Stimulated activated naive B cell treated with anti-CD40 and anti-IgM and Interleukin-4, amounts not matched to agents 10 μg/mL and 1 μg/mL and 100 μg/mL, for 72 hours (primary cell): ENCODE data around the gene MYO18B.

Experiments used
- ATAC-seq, 2 donors: fragments of 150-1000 bp; cut with Tn5 transposase; replicated peaks; 2 replicates each; pipeline ENCODE4 v1.10.0; 2021; ENCODE audit warnings: moderate library complexity in 1 of 2
- DNase-seq: peaks from one replicate; pipeline ENCODE4 v3.0.0; 2021
- H3K27ac Mint-ChIP-seq: one replicate; pipeline ENCODE4 v1.8.0; 2022; ENCODE audit warnings: mild to moderate bottlenecking, mixed read lengths
- H3K27me3 Mint-ChIP-seq, 2 donors: one replicate each; pipeline ENCODE4 v1.8.0; 2022; ENCODE audit warnings: mixed read lengths in 2 of 2
- H3K36me3 Mint-ChIP-seq, 2 donors: one replicate each; pipeline ENCODE4 v1.8.0; 2022; ENCODE audit warnings: mixed read lengths in 2 of 2, mild to moderate bottlenecking in 1 of 2
- H3K4me1 Mint-ChIP-seq, 2 donors: one replicate each; pipeline ENCODE4 v1.8.0; 2022; ENCODE audit warnings: mixed read lengths in 2 of 2, mild to moderate bottlenecking in 1 of 2
- H3K4me3 Mint-ChIP-seq, 2 donors: one replicate each; pipeline ENCODE4 v1.8.0; 2022; ENCODE audit warnings: mild to moderate bottlenecking in 2 of 2, mixed read lengths in 2 of 2, moderate library complexity in 1 of 2
- H3K9me3 Mint-ChIP-seq, 2 donors: one replicate each; pipeline ENCODE4 v1.8.0; 2022; ENCODE audit warnings: mixed read lengths in 2 of 2, mild to moderate bottlenecking in 1 of 2

The MYO18B gene

DNA sequence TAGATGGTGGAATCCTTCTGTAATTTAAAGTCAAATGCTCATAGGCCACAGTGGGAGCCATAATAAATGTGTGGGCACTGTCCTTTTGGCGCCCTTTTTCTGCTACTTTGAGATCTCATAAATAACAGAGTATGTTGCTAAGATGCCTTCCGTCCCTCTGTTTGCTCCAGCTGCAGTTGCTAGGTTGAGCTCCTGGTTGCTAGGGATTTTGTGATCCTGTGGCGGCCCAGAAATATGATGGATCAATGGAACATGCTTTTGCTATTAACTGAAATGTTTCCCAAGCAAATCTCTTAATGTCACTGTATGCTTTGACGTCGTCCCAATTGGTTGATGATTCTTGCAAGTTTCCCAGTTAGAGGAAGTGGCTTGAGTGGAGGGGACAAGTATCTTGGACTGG lies 53.5 kb downstream of the MYO18B start:
- Mint-ChIP-seq H3K36me3 (no peaks in the 10 kb centered on the region), H3K4me1 (no peaks in the 10 kb centered on the region), H3K27me3 (peaks cover 13 to 19% of the 10 kb centered on the region in 2 donors), H3K27ac (no peak overlapping the region), H3K4me3 (no peak overlapping the region), H3K9me3 (no peaks in the 10 kb centered on the region)
- ATAC-seq (no peak), DNase-seq (no peak)

DNA sequence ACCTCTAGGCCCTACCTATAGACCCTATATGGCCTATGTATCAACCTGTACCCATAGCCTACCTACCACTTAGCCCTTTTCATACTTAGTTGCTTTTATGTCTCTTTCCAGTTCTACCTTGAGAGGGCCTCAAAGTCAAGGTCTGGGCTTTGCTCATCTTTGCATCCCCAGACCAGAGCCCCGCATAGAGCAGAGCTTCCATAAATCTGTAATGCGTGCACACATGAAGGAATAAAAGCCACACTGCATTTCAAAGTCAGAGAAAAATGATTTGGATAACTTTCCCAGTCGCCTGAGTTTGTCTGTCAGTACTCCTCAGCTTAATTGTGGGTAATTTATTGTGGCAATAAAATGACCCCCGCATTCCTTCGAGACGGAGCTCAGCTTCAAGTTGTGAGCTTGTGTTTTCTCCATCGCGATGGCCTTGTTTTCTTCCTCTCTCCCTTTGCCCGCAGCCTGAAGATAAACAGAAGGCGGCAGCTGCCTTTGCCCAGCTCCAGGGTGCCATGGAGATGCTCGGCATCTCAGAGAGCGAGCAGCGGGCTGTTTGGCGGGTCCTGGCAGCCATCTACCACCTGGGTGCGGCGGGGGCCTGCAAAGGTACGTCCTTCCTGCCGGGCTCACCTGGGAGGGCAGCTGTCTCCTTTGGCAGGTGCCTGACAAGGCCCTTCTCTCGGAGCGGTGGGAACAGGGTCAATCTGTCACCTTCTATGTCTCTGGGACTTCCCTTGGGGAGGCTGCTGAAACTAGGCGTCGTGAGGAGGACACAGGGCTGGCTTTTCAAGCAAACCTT lies 55.7 kb downstream of the MYO18B start:
- Mint-ChIP-seq H3K27me3 (peaks cover 13 to 21% of the 10 kb centered on the region in 2 donors), H3K9me3 (no peaks in the 10 kb centered on the region), H3K36me3 (no peaks in the 10 kb centered on the region), H3K27ac (no peak overlapping the region), H3K4me3 (no peak overlapping the region), H3K4me1 (no peaks in the 10 kb centered on the region)
- DNase-seq (no peak), ATAC-seq (no peak)

DNA sequence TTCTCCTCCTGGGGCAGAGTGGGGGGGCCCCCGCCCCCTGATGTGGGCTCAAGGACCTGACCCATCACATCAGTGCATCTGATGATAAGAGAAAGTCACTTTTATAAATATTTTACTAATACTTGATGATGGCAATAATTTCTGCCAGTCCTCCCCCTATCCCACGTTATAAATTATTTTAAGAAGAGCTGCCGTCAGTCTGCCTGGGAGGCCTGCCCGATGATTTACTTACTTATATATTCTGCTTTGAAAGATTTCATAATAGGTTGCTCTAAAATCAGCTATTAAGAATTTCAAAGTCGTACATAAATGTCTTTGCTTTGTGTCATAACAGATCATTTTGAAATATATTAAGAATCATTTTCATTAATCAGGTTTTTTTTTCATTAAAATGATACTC lies 58.8 kb downstream of the MYO18B start:
- Mint-ChIP-seq H3K9me3 (no peaks in the 10 kb centered on the region), H3K36me3 (no peaks in the 10 kb centered on the region), H3K27ac (no peak overlapping the region), H3K27me3 (peaks cover 15 to 21% of the 10 kb centered on the region in 2 donors), H3K4me1 (no peaks in the 10 kb centered on the region), H3K4me3 (no peak overlapping the region)
- ATAC-seq (no peak), DNase-seq (no peak)

GRCh38 chr22:25802018-25802417 lies 60.0 kb downstream of the MYO18B start:
- ATAC-seq (no peak), DNase-seq (no peak)
- Mint-ChIP-seq H3K27ac (no peak overlapping the region), H3K36me3 (no peaks in the 10 kb centered on the region), H3K4me3 (no peak overlapping the region), H3K4me1 (no peaks in the 10 kb centered on the region), H3K9me3 (no peaks in the 10 kb centered on the region), H3K27me3 (peaks cover 16 to 21% of the 10 kb centered on the region in 2 donors)

DNA sequence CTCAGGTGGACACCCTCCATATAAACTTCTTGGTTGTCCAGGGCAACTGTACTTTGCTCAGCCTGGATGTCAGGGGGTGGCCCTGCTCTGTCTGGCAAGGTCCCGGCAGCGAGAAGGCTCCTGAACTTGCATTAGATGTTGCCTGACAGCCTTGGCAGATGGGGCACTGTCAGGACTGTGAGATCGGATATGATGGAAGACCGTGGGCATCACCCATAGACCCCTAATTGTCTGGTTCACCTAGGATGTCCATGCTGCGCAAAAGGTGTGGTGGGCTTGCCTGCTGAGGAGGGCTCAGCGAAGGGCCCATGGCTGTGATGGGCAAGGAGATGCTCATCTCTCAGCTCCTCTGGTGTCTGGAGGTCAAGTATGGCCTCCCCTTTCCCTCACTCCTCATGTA lies 62.7 kb downstream of the MYO18B start:
- Mint-ChIP-seq H3K27ac (no peak overlapping the region), H3K4me3 (no peak overlapping the region), H3K9me3 (peaks cover 0 to 2% of the 10 kb centered on the region in 2 donors), H3K27me3 (peaks cover 9 to 21% of the 10 kb centered on the region in 2 donors), H3K4me1 (no peaks in the 10 kb centered on the region), H3K36me3 (no peaks in the 10 kb centered on the region)
- ATAC-seq (no peak), DNase-seq (no peak)

DNA sequence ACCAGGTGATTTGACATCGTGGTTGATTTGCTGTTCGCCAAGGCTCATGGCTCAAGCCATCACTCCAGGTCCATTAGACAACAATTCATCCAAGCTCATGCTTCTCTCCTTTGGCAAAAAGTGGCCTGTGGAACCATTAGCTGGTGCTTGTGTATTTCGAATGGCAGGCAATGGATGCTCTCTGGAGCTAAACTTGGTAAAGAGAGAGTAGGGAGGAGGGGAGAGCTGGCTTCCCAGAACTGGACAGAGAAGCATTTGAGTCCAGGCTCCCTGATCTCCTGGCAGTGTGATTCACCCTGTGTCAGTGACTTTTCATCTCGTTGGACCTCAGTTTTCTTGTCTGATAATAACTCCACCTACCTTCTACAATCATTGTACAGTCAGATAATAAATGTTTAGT lies 64.6 kb downstream of the MYO18B start:
- peaks cover 0 to 2% of the 10 kb centered on the region in 2 donors for H3K9me3 Mint-ChIP-seq
- H3K27ac Mint-ChIP-seq: no peak overlapping the region

GRCh38 chr22:25814685-25815084 lies 72.7 kb downstream of the MYO18B start:
- Mint-ChIP-seq H3K4me3 (no peak overlapping the region), H3K27ac (no peak overlapping the region), H3K36me3 (no peaks in the 10 kb centered on the region), H3K9me3 (peaks cover 0 to under 1% of the 10 kb centered on the region in 2 donors), H3K4me1 (no peaks in the 10 kb centered on the region), H3K27me3 (peaks cover 35 to 42% of the 10 kb centered on the region in 2 donors)
- no peak for DNase-seq
- no peak for ATAC-seq

More for the DNA sequence above, 64.6 kb downstream of the MYO18B start:
- ATAC-seq (no peak), DNase-seq (no peak)
- no peaks in the 10 kb centered on the region for H3K36me3 Mint-ChIP-seq
- no peak overlapping the region for H3K4me3 Mint-ChIP-seq
- no peaks in the 10 kb centered on the region for H3K4me1 Mint-ChIP-seq
- peaks cover 0 to 14% of the 10 kb centered on the region in 2 donors for H3K27me3 Mint-ChIP-seq

DNA sequence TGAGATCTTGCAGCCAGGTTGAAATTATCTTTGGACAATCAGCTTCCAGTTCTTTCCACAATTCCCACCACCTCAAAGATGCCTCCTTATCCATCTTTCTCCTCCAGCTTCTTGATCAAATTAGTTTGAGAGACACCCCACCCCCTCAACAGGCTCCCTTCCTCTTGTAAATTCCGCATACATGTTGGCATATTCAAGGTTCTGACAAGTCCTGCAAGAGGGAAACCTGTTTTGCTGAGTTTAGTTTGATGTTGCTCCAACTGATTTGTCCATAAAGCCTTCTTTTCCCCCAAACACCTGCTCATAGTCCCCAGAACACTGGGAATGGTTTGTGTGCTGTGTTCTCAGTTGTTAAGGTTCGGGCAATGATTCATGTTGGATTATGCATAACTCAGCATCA lies 73.6 kb downstream of the MYO18B start:
- Mint-ChIP-seq H3K4me3 (no peak overlapping the region), H3K27me3 (peaks cover 40 to 46% of the 10 kb centered on the region in 2 donors), H3K9me3 (peaks cover 2 to 4% of the 10 kb centered on the region in 2 donors), H3K27ac (no peak overlapping the region), H3K36me3 (peaks cover 0 to 4% of the 10 kb centered on the region in 2 donors), H3K4me1 (no peaks in the 10 kb centered on the region)
- DNase-seq (no peak), ATAC-seq (no peak)

DNA sequence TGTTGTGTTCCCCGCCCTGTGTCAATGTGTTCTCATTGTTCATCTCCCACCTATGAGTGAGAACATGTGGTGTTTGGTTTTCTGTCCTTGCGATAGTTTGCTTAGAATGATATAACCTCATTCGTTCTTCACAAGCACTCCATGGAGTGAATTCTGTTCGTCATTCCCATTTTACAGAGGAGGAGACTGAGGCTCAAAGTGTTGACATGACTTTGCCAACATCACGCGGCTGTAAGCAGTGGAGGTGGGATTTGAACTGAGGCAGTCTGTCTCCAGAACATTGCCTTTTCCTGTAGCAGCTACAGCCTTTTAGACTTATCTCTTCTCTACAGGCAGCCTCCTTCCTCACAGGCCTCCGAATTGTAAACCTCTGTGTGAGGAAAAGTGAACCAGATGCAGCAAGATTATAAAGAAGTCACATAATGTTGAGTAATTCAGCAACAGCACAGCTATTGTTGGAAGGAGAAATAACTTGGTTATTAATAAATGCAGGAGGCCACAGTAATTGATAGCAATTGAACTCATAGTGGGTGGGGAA lies 74.6 kb downstream of the MYO18B start:
- Mint-ChIP-seq H3K36me3 (peaks cover 0 to 4% of the 10 kb centered on the region in 2 donors), H3K27ac (no peak overlapping the region), H3K27me3 (peaks cover 46 to 53% of the 10 kb centered on the region in 2 donors), H3K4me3 (no peak overlapping the region), H3K9me3 (peaks cover 2 to 4% of the 10 kb centered on the region in 2 donors), H3K4me1 (no peaks in the 10 kb centered on the region)
- ATAC-seq (no peak), DNase-seq (no peak)

DNA sequence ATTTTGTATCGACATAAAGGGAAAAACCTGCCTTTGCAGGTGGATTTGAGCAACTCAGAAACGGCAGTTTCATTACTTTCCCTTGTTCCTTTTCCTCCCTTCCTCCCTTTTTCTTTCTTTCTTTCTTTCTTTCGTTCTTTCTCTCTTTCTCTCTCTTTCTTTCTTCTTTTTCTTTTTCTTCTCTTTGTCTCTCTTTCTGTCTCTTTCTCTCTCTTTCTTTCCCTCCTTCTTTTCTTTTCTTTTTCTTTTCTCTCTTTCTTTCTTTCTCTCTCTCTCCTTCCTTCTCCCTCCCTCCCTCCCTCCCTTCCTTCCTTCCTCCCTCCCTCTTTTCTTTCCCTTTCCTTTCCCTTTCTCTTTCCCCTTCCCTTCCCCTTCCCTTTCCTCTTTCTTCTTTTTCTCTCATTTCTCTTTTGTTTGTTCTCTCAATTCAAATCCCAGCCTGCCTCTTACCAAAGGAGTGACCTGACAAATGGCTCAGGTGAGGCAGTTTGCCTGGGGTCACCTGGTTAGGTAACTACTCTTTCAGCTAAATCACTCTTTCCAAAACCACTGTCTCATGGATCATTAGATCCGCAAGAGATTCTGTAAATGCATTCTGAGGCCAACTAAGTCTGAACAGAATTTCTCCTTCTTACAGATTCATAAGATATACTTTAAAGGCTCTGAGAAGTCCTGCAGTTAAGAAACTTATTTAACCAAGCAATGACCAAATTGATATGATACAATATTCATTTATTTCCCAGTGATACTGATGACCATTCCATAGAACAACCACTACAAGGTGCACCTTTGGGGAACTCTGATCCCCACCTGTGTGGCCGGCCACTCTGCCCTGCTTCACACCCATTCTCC lies 75.3 kb downstream of the MYO18B start:
- no peak overlapping the region for H3K4me3 Mint-ChIP-seq
- H3K27me3 Mint-ChIP-seq: peaks cover 52 to 58% of the 10 kb centered on the region in 2 donors
- ATAC-seq (no peak), DNase-seq (no peak)
- H3K9me3 Mint-ChIP-seq: peaks cover 5 to 8% of the 10 kb centered on the region in 2 donors
- no peak overlapping the region for H3K27ac Mint-ChIP-seq
- H3K36me3 Mint-ChIP-seq: peaks cover 0 to 4% of the 10 kb centered on the region in 2 donors
- no peaks in the 10 kb centered on the region for H3K4me1 Mint-ChIP-seq

- no peak overlapping the region for H3K27ac Mint-ChIP-seq
- peaks cover 0 to 4% of the 10 kb centered on the region in 2 donors for H3K36me3 Mint-ChIP-seq
- no peak overlapping the region for H3K4me3 Mint-ChIP-seq
- H3K9me3 Mint-ChIP-seq: peaks cover 5 to 12% of the 10 kb centered on the region in 2 donors
- H3K4me1 Mint-ChIP-seq: no peaks in the 10 kb centered on the region
- ATAC-seq (no peak), DNase-seq (no peak)
- peaks cover 60 to 61% of the 10 kb centered on the region in 2 donors for H3K27me3 Mint-ChIP-seq
Observed at GRCh38 chr22:25818541-25818940, 76.6 kb downstream of the MYO18B start.

- DNase-seq: no peak
- Mint-ChIP-seq H3K4me1 (no peaks in the 10 kb centered on the region), H3K4me3 (no peak overlapping the region), H3K9me3 (peaks cover 5 to 12% of the 10 kb centered on the region in 2 donors), H3K27me3 (peaks cover 54% of the 10 kb centered on the region in 2 donors), H3K27ac (no peak overlapping the region), H3K36me3 (peaks cover 0 to 4% of the 10 kb centered on the region in 2 donors)
- ATAC-seq: no peak
Observed at GRCh38 chr22:25822344-25822743, 80.4 kb downstream of the MYO18B start.

DNA sequence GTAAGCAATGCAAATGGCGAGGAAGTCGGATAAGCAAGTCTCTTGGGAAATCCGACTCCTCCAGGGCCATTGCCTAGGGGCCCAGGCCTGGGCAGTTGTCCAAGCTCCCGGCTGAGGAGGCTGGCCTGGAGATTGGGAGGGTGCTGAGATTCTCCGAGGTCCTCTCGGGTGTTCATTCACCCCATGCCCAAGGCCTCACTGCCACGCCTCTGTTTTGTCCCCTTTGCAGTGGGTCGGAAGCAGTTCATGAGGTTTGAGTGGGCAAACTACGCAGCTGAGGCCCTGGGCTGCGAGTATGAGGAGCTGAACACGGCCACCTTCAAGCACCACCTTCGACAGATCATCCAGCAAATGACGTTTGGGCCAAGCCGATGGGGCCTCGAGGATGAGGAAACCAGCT lies 81.3 kb downstream of the MYO18B start:
- no peaks in the 10 kb centered on the region for H3K4me1 Mint-ChIP-seq
- H3K36me3 Mint-ChIP-seq: peaks cover 0 to 4% of the 10 kb centered on the region in 2 donors
- no peak for ATAC-seq
- no peak overlapping the region for H3K27ac Mint-ChIP-seq
- peaks cover 5 to 12% of the 10 kb centered on the region in 2 donors for H3K9me3 Mint-ChIP-seq
- no peak overlapping the region for H3K4me3 Mint-ChIP-seq
- DNase-seq: no peak
- H3K27me3 Mint-ChIP-seq: peaks cover 45 to 47% of the 10 kb centered on the region in 2 donors

- DNase-seq (no peak), ATAC-seq (no peak)
- H3K4me3 Mint-ChIP-seq: no peak overlapping the region
- no peak overlapping the region for H3K27ac Mint-ChIP-seq
- H3K36me3 Mint-ChIP-seq: peaks cover 0 to 2% of the 10 kb centered on the region in 2 donors
- H3K9me3 Mint-ChIP-seq: peaks cover 4 to 9% of the 10 kb centered on the region in 2 donors
- no peaks in the 10 kb centered on the region for H3K4me1 Mint-ChIP-seq
- peaks cover 34 to 38% of the 10 kb centered on the region in 2 donors for H3K27me3 Mint-ChIP-seq
Observed at GRCh38 chr22:25824828-25825423, 82.9 kb downstream of the MYO18B start.
